GM18505 (cell line): ENCODE measurements around the gene TNS2.

Source experiments
- ATAC-seq: cut with Tn5 transposase; IDR thresholded peaks from one replicate; pipeline ENCODE4 v1.9.1; 2021; ENCODE audit not compliant: unreplicated experiment
- POLR2A ChIP-seq: IDR thresholded peaks from 4 replicates; pipeline ENCODE4 v1.6.1; 2011; ENCODE audit warnings: borderline replicate concordance; ENCODE audit not compliant: insufficient read depth, insufficient read length; ENCODE audit errors: extremely low read depth

TNS2 gene

GRCh38 chr12:53063708-53064612 is 14.1 kb downstream of the TNS2 start:
- TF ChIP-seq POLR2A = no peak
- ATAC-seq = no peak

GRCh38 chr12:53064613-53065436 is 15.0 kb downstream of the TNS2 start:
- no peak for ATAC-seq
- no peak for TF ChIP-seq POLR2A

GRCh38 chr12:53065470-53065869 is 15.6 kb downstream of the TNS2 start:
- no peak for ATAC-seq
- TF ChIP-seq POLR2A = no peak

- TF ChIP-seq POLR2A = no peak
- no peak for ATAC-seq
Observed at GRCh38 chr12:53065975-53066931, 16.4 kb downstream of the TNS2 start.

GRCh38 chr12:53067074-53067992 is 17.5 kb downstream of the TNS2 start:
- no peak for ATAC-seq
- TF ChIP-seq POLR2A = no peak

GRCh38 chr12:53067993-53068770 is 18.3 kb downstream of the TNS2 start:
- ATAC-seq = no peak
- TF ChIP-seq POLR2A = no peak

GRCh38 chr12:53068811-53069585 is 19.1 kb downstream of the TNS2 start:
- no peak for ATAC-seq

GRCh38 chr12:53069621-53070410 is 20.0 kb downstream of the TNS2 start:
- ATAC-seq = no peak
- no peak for TF ChIP-seq POLR2A

More at GRCh38 chr12:53068811-53069585, 19.1 kb downstream of the TNS2 start:
- TF ChIP-seq POLR2A = no peak

GRCh38 chr12:53070877-53071492 is 21.1 kb downstream of the TNS2 start:
- TF ChIP-seq POLR2A = no peak
- ATAC-seq = no peak
